ENCODE data around the gene TCEA3.

The TCEA3 gene

GRCh38 chr1:23401313-23401712, 23.2 kb downstream of the TCEA3 start:
- Histone ChIP-seq H3K36me3 (replicated peaks; ENCODE audit: low read depth, low read length) (no peaks in the 10 kb centered on the region), H2AFZ (ENCODE audit: low read depth, low read length) (no peak overlapping the region), H3K4me2 (ENCODE audit: low read length) (no peak overlapping the region), H4K20me1 (ENCODE audit: insufficient read depth, low read length) (no peaks in the 10 kb centered on the region), H3K79me2 (ENCODE audit: low read length) (no peaks in the 10 kb centered on the region), H3K9ac (ENCODE audit: low read length) (no peak overlapping the region), H3K4me1 (ENCODE audit: low read length) (peaks cover 3% of the 10 kb centered on the region; the same call in 1 of the 2 replicates), H3K9me3 (ENCODE audit: insufficient read depth, low read length) (no peaks in the 10 kb centered on the region), H3K27ac (ENCODE audit: low read length) (no peak overlapping the region), H3K4me3 (ENCODE audit: low read length) (no peak overlapping the region), H3K27me3 (ENCODE audit: low read depth, low read length) (no peaks in the 10 kb centered on the region; the same call in 1 of the 2 replicates)
- no peak for TF ChIP-seq EZH2phosphoT487 (IDR thresholded peaks at IDR 0.05; ENCODE audit: low read depth)
- no peak for TF ChIP-seq CTCF (IDR thresholded peaks at IDR 0.05; ENCODE audit: low read depth, low read length)

DNA sequence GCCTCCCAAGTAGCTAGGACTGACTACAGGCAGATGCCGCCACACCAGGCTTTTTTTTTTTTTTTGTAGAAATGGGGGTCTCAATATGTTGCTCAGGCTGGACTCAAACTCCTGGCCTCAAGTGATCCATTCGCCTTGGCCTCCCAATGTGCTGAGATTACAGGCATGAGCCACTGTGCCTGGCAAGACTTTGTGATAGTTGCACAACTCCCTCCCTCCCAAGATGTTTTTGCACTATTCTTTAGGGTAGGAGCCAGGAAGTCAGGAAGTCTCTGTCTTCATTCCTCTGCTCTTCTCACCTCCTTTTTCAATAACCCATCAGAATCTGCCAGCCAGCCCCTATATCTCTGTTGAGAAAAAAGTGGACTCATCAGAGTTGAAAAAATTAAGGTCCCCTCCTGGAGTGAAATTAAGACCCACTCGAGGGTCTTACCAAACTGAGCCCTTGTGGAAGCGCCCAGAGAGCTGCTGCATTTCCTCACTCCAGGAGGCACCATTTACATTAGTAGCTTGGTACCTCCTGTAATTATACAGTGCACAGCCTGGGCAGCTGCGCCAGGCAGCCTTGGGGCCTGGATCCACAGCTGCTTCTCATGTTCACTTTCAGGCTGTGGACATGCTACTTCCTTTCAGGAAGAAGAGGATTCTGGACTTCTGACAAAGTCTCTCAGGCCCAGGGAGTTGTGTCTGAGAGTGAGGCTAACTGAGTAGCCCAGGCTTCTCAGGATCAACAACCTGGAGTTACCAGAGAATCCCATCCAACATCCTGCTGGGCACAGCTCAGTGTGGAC, 24.0 kb downstream of the TCEA3 start:
- Histone ChIP-seq H4K20me1 (ENCODE audit: insufficient read depth, low read length) (no peaks in the 10 kb centered on the region), H3K4me2 (ENCODE audit: low read length) (no peak overlapping the region), H3K4me3 (ENCODE audit: low read length) (no peak overlapping the region), H2AFZ (ENCODE audit: low read depth, low read length) (no peak overlapping the region), H3K27ac (ENCODE audit: low read length) (no peak overlapping the region), H3K9me3 (ENCODE audit: insufficient read depth, low read length) (no peaks in the 10 kb centered on the region), H3K4me1 (ENCODE audit: low read length) (peaks cover 3% of the 10 kb centered on the region; the same call in 1 of the 2 replicates), H3K36me3 (replicated peaks; ENCODE audit: low read depth, low read length) (no peaks in the 10 kb centered on the region), H3K9ac (ENCODE audit: low read length) (no peak overlapping the region), H3K79me2 (ENCODE audit: low read length) (no peaks in the 10 kb centered on the region), H3K27me3 (ENCODE audit: low read depth, low read length) (peaks cover 5% of the 10 kb centered on the region; the same call in 1 of the 2 replicates)
- TF ChIP-seq EZH2phosphoT487 (IDR thresholded peaks at IDR 0.05; ENCODE audit: low read depth) (no peak), CTCF (IDR thresholded peaks at IDR 0.05; ENCODE audit: low read depth, low read length) (no peak)

DNA sequence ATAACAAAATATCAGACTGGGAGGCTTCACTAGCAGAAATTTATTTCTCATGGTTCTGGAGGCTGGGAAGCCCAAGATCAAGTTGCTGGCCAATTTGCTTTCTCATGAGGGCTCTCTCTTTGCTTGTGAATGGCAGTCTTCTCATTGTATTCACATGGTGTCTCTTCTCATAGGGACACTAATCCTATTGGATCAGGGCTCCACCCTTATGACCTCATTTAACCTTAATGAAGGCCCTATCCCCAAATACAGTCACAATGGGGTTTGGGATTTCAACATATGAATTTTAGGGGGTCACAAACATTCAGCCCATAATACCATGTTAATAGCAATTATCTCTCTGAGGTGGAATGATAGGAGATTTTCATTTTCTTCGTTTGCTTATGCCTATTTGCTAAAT, 25.3 kb downstream of the TCEA3 start:
- Histone ChIP-seq H3K4me3 (ENCODE audit: low read length) (no peak overlapping the region), H3K79me2 (ENCODE audit: low read length) (no peaks in the 10 kb centered on the region), H3K36me3 (replicated peaks; ENCODE audit: low read depth, low read length) (no peaks in the 10 kb centered on the region), H3K27me3 (ENCODE audit: low read depth, low read length) (peaks cover 14% of the 10 kb centered on the region), H3K9me3 (ENCODE audit: insufficient read depth, low read length) (no peaks in the 10 kb centered on the region), H3K9ac (ENCODE audit: low read length) (no peak overlapping the region), H2AFZ (ENCODE audit: low read depth, low read length) (no peak overlapping the region), H3K27ac (ENCODE audit: low read length) (no peak overlapping the region), H4K20me1 (ENCODE audit: insufficient read depth, low read length) (no peaks in the 10 kb centered on the region), H3K4me2 (ENCODE audit: low read length) (no peak overlapping the region), H3K4me1 (ENCODE audit: low read length) (peaks cover 2% of the 10 kb centered on the region; the same call in 1 of the 2 replicates)
- no peak for TF ChIP-seq CTCF (IDR thresholded peaks at IDR 0.05; ENCODE audit: low read depth, low read length)
- TF ChIP-seq EZH2phosphoT487 (IDR thresholded peaks at IDR 0.05; ENCODE audit: low read depth): no peak

- Histone ChIP-seq H3K4me2 (ENCODE audit: low read length) (no peak overlapping the region), H3K9ac (ENCODE audit: low read length) (no peak overlapping the region), H3K9me3 (ENCODE audit: insufficient read depth, low read length) (no peaks in the 10 kb centered on the region), H3K4me3 (ENCODE audit: low read length) (no peak overlapping the region), H3K36me3 (replicated peaks; ENCODE audit: low read depth, low read length) (no peaks in the 10 kb centered on the region), H3K79me2 (ENCODE audit: low read length) (no peaks in the 10 kb centered on the region), H2AFZ (ENCODE audit: low read depth, low read length) (no peak overlapping the region), H4K20me1 (ENCODE audit: insufficient read depth, low read length) (no peaks in the 10 kb centered on the region), H3K27me3 (ENCODE audit: low read depth, low read length) (peaks cover 14% of the 10 kb centered on the region), H3K27ac (ENCODE audit: low read length) (no peak overlapping the region), H3K4me1 (ENCODE audit: low read length) (no peaks in the 10 kb centered on the region)
- TF ChIP-seq EZH2phosphoT487 (IDR thresholded peaks at IDR 0.05; ENCODE audit: low read depth) (no peak), CTCF (IDR thresholded peaks at IDR 0.05; ENCODE audit: low read depth, low read length) (no peak)
Measured at GRCh38 chr1:23397908-23398307, 26.6 kb downstream of the TCEA3 start.
